Omental fat pad (tissue), 4 donors: ENCODE measurements around the gene CELF2. TPM values are rescaled to one million over a fixed set of nuclear protein-coding genes. Genes with fewer than 3 reads are reported as not detected.

Source experiments
- ATAC-seq: fragments of 150-250 bp; one replicate; pipeline ENCODE4 v1.9.1; 2016; ENCODE audit warnings: mild to moderate bottlenecking, moderate library complexity; ENCODE audit not compliant: low FRiP score
- DNase-seq: peaks from one replicate; pipeline ENCODE4 v3.0.0-alpha.2; 2019; ENCODE audit warnings: low spot score
- total RNA-seq, 4 donors: library from RNA; depleted of rRNA; stranded (reverse); fragments of >200 nt; gene quantifications; one replicate each; pipeline ENCODE4 v1.1.0, GENCODE V29; 2016
- TF ChIP-seq, protein P1 (sequence below), 3 donors: fragments of 450-650 bp; IDR thresholded peaks; one replicate each; pipeline ENCODE4 v1.5.1; 2016 to 2017; ENCODE audit warnings: antibody characterized with exemption in 3 of 3, mild to moderate bottlenecking in 3 of 3, moderate library complexity in 2 of 3

Gene CELF2
- total RNA-seq, 4 donors from 2014 or later: 81.7 to 116 (median 104) TPM

DNA sequence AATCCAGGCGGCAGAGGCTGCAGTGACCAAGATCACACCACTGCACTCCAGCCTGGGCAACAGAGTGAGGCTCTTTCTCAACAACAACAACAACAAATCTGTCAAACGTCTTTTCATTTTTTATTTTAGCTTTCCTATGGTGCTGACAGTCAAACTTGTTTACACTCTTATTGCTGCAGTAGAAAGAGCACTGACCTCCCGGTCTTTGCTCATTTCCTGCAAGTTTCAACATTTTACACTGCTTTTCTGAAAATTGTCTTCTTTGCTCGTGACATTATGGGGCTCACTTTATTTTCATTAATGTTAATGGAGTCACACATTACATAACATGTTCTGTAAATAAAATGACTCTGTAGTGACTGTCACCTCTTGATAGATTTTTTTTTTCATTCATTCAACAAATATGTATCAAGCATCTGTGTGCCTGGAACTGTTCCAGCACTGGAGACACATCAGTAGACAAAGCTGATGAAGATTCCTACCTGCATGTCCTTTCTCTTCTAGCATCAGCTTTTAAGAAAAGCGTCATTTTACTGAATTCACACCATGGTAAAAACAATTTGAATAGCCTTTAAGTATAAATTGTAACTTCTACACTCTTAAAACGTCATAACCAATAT is 277.3 kb downstream of the CELF2 start:
- ATAC-seq: no peak
- TF ChIP-seq, protein P1, sequence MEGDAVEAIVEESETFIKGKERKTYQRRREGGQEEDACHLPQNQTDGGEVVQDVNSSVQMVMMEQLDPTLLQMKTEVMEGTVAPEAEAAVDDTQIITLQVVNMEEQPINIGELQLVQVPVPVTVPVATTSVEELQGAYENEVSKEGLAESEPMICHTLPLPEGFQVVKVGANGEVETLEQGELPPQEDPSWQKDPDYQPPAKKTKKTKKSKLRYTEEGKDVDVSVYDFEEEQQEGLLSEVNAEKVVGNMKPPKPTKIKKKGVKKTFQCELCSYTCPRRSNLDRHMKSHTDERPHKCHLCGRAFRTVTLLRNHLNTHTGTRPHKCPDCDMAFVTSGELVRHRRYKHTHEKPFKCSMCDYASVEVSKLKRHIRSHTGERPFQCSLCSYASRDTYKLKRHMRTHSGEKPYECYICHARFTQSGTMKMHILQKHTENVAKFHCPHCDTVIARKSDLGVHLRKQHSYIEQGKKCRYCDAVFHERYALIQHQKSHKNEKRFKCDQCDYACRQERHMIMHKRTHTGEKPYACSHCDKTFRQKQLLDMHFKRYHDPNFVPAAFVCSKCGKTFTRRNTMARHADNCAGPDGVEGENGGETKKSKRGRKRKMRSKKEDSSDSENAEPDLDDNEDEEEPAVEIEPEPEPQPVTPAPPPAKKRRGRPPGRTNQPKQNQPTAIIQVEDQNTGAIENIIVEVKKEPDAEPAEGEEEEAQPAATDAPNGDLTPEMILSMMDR (IDR thresholded peaks at IDR 0.05): no peak
- DNase-seq: no peak

DNA sequence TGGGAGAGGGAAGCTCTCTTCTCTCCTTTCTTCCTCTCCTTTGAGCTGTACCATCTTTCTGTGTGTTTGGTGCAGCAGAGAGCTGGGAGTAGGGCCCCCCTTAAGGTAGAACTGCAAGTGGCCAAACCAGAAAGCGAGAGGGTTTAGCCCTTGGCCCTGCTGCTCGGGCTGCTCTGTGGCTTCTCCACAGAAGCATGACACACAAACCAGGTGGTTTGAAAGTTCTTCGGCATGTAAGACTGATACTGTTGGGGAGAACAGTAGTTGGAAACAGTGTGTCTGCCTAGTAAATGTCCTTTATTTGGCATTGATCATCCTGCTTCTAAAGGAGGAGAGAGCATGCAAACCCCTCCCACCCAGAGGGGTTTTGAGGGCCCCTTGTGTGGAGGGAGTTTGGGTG is 277.8 kb downstream of the CELF2 start:
- TF ChIP-seq, protein P1 (IDR thresholded peaks at IDR 0.05): no peak
- DNase-seq (no peak), ATAC-seq (no peak)

DNA sequence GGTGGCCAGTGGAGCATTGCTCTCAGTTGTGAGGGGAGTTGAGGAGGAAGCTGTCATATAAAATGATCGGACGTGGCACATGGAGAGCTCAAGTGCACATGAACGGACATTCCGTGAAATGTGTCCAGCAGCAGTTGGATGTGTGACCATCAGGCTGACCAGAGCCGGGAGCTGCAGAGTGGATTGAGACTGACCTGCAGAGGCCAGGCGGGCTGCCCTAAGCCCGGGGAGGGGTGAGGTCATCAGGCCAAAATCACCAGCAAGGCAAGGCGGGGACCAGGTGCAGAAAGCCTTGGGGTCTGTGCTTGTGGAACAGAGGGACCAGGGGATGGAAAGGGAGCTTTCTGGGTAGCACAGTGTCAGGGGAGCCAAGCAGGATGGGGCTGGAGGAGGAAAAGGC is 279.5 kb downstream of the CELF2 start:
- TF ChIP-seq, protein P1 (IDR thresholded peaks at IDR 0.05): no peak
- no peak for ATAC-seq
- DNase-seq: no peak

DNA sequence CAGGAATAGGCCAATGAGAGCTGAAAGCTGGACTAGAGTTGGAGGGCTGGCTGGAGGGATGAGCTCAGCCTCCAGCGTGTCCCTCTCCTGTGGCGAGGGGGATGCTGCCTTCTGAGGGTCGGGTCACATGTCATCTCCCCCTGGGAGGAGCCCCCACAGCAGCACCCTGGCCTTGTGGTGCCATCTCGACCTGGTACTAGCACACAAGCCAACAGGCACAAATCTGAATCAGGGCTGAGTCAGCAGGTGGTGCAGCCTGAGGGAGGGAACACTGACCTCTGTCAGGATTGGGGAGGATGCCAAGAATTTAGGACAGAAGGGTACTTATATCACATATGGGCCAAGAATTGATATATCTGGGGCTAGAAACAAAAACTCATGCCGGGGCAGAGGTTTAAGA is 280.4 kb downstream of the CELF2 start:
- peak; percentile 65 for ATAC-seq
- TF ChIP-seq, protein P1 (IDR thresholded peaks at IDR 0.05): no peak
- no peak for DNase-seq

DNA sequence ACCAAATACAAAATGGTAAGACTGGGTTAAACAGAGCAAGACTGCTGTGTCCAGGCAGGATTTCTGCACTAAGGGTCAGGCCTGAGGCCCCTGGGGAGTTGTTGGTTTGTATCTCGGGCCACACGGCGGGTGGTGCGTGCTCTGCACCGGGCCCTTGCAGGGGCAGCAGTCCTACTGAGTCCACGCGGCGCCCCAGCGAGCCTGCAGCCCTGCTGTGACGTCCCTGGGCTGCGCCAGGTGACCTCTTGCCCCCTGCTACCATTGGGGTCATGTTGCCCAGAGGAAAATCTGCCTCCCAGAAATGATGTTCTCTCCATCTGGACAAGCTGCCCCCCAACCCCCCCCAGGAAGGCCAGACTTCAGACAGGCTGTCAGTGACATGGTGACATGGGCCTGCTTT is 281.5 kb downstream of the CELF2 start:
- no peak for ATAC-seq
- TF ChIP-seq, protein P1 (IDR thresholded peaks at IDR 0.05): no peak
- no peak for DNase-seq

DNA sequence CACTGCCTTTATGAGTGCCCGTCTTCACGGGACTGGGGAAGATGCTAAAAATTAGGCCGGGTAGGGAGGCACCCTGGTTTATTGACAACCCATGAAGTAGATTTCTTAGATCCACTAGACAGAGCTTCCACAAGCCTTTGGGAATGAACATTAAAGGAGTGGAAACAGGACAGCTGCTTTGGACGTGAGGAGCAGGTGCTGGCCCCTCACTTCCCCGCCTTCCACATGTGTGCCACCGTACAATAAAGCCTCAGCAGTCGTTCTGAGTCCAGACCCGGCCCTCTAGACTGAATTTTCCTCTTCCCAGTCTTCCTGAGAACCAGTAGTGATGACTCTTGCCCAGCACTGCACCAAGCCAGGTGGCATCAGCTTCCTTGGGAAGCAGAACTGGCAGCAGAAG is 282.4 kb downstream of the CELF2 start:
- ATAC-seq: no peak
- TF ChIP-seq, protein P1 (IDR thresholded peaks at IDR 0.05): no peak
- no peak for DNase-seq

DNA sequence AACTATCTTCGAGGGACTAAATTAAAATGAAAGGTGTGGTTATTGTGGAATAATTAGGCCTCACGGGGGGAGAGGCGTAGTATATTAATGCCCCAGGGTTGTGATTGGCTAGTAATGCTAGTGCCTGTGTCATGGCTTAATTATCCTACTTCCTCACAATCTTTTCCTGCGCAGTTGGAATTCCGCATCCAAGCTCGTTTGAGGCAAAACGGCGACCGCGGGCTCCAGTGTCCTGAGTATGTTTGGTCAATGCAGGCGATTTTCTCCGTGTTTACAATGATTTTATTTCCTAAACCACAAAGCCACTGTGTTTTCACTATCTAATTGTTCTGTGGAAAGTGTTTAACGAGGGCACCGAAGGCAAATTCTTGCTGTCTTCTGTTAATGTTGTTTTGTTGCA is 282.9 kb downstream of the CELF2 start:
- DNase-seq (no peak), ATAC-seq (no peak)
- TF ChIP-seq, protein P1 (IDR thresholded peaks at IDR 0.05): no peak
